HepG2 (cell line): ENCODE results near the gene TCF7L2. TPM values are rescaled to one million over a fixed set of nuclear protein-coding genes. Genes with fewer than 3 reads are reported as not detected.

Source experiments
- AKNA ChIP-seq: sonication (generic); formaldehyde crosslinking; IDR thresholded peaks from 2 replicates; pipeline ENCODE4 v1.4.0; 2020; ENCODE audit warnings: missing genetic modification reagents, borderline replicate concordance
- FOXO4 ChIP-seq: sonication (generic); formaldehyde crosslinking; conservative IDR thresholded peaks from 2 replicates; pipeline ENCODE4 v1.8.1; 2023; ENCODE audit warnings: missing genetic modification reagents
- HNRNPLL ChIP-seq: fragments of 200-400 bp; formaldehyde crosslinking; IDR thresholded peaks from 2 replicates; pipeline ENCODE4 v1.6.1; 2017; ENCODE audit warnings: mild to moderate bottlenecking, low read depth, low read length; ENCODE audit not compliant: poor library complexity, severe bottlenecking
- POLR2G ChIP-seq: fragments of 200-400 bp; formaldehyde crosslinking; IDR thresholded peaks from 2 replicates; pipeline ENCODE4 v1.6.1; 2018; ENCODE audit warnings: mild to moderate bottlenecking, low read depth, low read length, moderate library complexity
- PRDM10 ChIP-seq: sonication (generic); formaldehyde crosslinking; IDR thresholded peaks from 2 replicates; pipeline ENCODE4 v1.4.0; 2020; ENCODE audit warnings: low read depth, missing genetic modification reagents
- SSRP1 ChIP-seq: IDR thresholded peaks from 2 replicates; pipeline ENCODE4 v1.6.1; 2016; ENCODE audit warnings: control low read depth
- TGIF2 ChIP-seq: IDR thresholded peaks from 2 replicates; pipeline ENCODE4 v1.6.1; 2016; ENCODE audit warnings: control low read depth, missing compliant biosample characterization
- TOPORS ChIP-seq: sonication (generic); formaldehyde crosslinking; IDR thresholded peaks from 2 replicates; pipeline ENCODE4 v1.8.0; 2023; ENCODE audit warnings: mild to moderate bottlenecking, missing genetic modification reagents
- ZNF17 ChIP-seq: sonication (generic); formaldehyde crosslinking; IDR thresholded peaks from 2 replicates; pipeline ENCODE4 v1.5.0; 2020; ENCODE audit warnings: mild to moderate bottlenecking, missing genetic modification reagents
- ZNF281 ChIP-seq: sonication (generic); formaldehyde crosslinking; IDR thresholded peaks from 2 replicates; pipeline ENCODE4 v1.4.0; 2020; ENCODE audit warnings: missing genetic modification reagents, borderline replicate concordance
- ZNF282 ChIP-seq: fragments of 450-650 bp; IDR thresholded peaks from 2 replicates; pipeline ENCODE4 v1.6.1; 2018; ENCODE audit not compliant: partially characterized antibody
- ZNF350 ChIP-seq: sonication (generic); formaldehyde crosslinking; IDR thresholded peaks from 2 replicates; pipeline ENCODE4 v1.4.0; 2020; ENCODE audit warnings: mild to moderate bottlenecking, low read depth, missing genetic modification reagents, borderline replicate concordance
- polyA plus RNA-seq, 8 experiments: library from polyadenylated mRNA; depleted of rRNA in 3 of 8; stranded (reverse) in 7 of 8; unstranded in 1 of 8; fragments of >200 nt; fragmentation: Illumina TruSeq in 4 of 8; extraction: Trizol in 4 of 8; gene quantifications; 2 replicates each; pipeline versions ENCODE4 v1.2.1 to v1.2.3, GENCODE V29; 2011 to 2016; ENCODE audit warnings: low read depth in 4 of 8, missing spikeins in 1 of 8, mixed read lengths in 1 of 8; ENCODE audit not compliant: insufficient read depth in 1 of 8
- total RNA-seq, 5 experiments: library from RNA; depleted of rRNA; stranded (reverse); fragments of >200 nt; fragmentation: Illumina TruSeq; extraction: Trizol; gene quantifications; 2 replicates each; pipeline ENCODE4 v1.2.3, GENCODE V29; 2016; ENCODE audit warnings: low read depth in 1 of 5

Gene TCF7L2
- total and polyA plus RNA-seq, 2 of the 13 experiments (the other 11 are each of a cell fraction or from before 2014, with no cell fraction given): 3.9 to 13.7 TPM

GRCh38 chr10:112951359-112952281 lies 1.6 kb downstream of the TCF7L2 start (continued):
- no peak for TF ChIP-seq PRDM10 (CRISPR knock-in tag)
- peak; percentile 42; the same call in 1 of the 2 replicates for TF ChIP-seq POLR2G
- TF ChIP-seq FOXO4: 0 out of 2 replicates have a peak, but pooled peaks have one; percentile 37
- TF ChIP-seq ZNF17 (CRISPR knock-in tag): no peak
- peak; percentile 58; the same call in 1 of the 2 replicates for TF ChIP-seq ZNF281 (CRISPR knock-in tag)
- TF ChIP-seq TOPORS (CRISPR knock-in tag): no peak
- TF ChIP-seq TGIF2 (CRISPR knock-in tag): peak; percentile 37; the same call in 1 of the 2 replicates
- peak; percentile 32; the same call in 1 of the 2 replicates for TF ChIP-seq ZNF350 (CRISPR knock-in tag)
- TF ChIP-seq ZNF282: no peak
- TF ChIP-seq SSRP1 (CRISPR knock-in tag): 0 out of 2 replicates have a peak, but pooled peaks have one; percentile 38
- no peak for TF ChIP-seq AKNA (CRISPR knock-in tag)
- peak; percentile 58 for TF ChIP-seq HNRNPLL
